MM.1S (cell line): ENCODE data around the gene MEF2C.

Experiments used
- DNase-seq: peaks from one replicate; pipeline ENCODE4 v3.0.0-alpha.2; 2015
- H2AFZ ChIP-seq: fragments of 300-600 bp; sonication (generic); 2 replicates; pipeline ENCODE4 v1.6.0; 2016; ENCODE audit warnings: antibody characterized with exemption, low read length
- H3F3A ChIP-seq: fragments of 300-600 bp; sonication (generic); 2 replicates; pipeline ENCODE4 v1.6.1; 2016; ENCODE audit warnings: mild to moderate bottlenecking, antibody characterized with exemption, low read length, moderate library complexity, mixed read lengths; ENCODE audit not compliant: insufficient read depth
- H3K27ac ChIP-seq: fragments of 300-600 bp; sonication (generic); 2 replicates; pipeline ENCODE4 v1.5.1; 2016; ENCODE audit warnings: mild to moderate bottlenecking, low read length
- H3K27me3 ChIP-seq: fragments of 300-600 bp; sonication (generic); replicated peaks from 2 replicates; pipeline ENCODE4 v1.6.0; 2016; ENCODE audit warnings: low read length; ENCODE audit not compliant: insufficient read depth
- H3K36me3 ChIP-seq: fragments of 300-600 bp; sonication (generic); replicated peaks from 2 replicates; pipeline ENCODE4 v1.6.1; 2016; ENCODE audit warnings: mild to moderate bottlenecking, low read length, mixed read lengths; ENCODE audit not compliant: insufficient read depth
- H3K4me1 ChIP-seq: fragments of 300-600 bp; sonication (generic); 2 replicates; pipeline ENCODE4 v1.6.1; 2016; ENCODE audit warnings: low read length, mixed read lengths
- H3K4me2 ChIP-seq: fragments of 300-600 bp; sonication (generic); 2 replicates; pipeline ENCODE4 v1.6.0; 2016; ENCODE audit warnings: low read depth, low read length
- H3K4me3 ChIP-seq: fragments of 300-600 bp; sonication (generic); 2 replicates; pipeline ENCODE4 v1.5.1; 2016; ENCODE audit warnings: low read length, mixed read lengths
- H3K79me2 ChIP-seq: fragments of 300-600 bp; sonication (generic); 2 replicates; pipeline ENCODE4 v1.6.1; 2016; ENCODE audit warnings: mixed run types, low read length, mixed read lengths
- H3K9ac ChIP-seq: fragments of 300-600 bp; sonication (generic); 2 replicates; pipeline ENCODE4 v1.6.1; 2016; ENCODE audit warnings: low read length, mixed read lengths
- H3K9me2 ChIP-seq: fragments of 300-600 bp; sonication (generic); replicated peaks from 2 replicates; pipeline ENCODE4 v1.6.1; 2016; ENCODE audit warnings: mild to moderate bottlenecking, low read length, mixed read lengths; ENCODE audit not compliant: insufficient read depth
- H3K9me3 ChIP-seq: fragments of 300-600 bp; sonication (generic); replicated peaks from 2 replicates; pipeline ENCODE4 v1.6.1; 2016; ENCODE audit warnings: mild to moderate bottlenecking, low read length, mixed read lengths; ENCODE audit not compliant: insufficient read depth
- H4K20me1 ChIP-seq: fragments of 300-600 bp; sonication (generic); 2 replicates; pipeline ENCODE4 v1.6.1; 2016; ENCODE audit warnings: mild to moderate bottlenecking, low read length, moderate library complexity, mixed read lengths; ENCODE audit not compliant: insufficient read depth
- CTCF ChIP-seq: fragments of 300-600 bp; sonication (generic); IDR thresholded peaks from 2 replicates; pipeline ENCODE4 v1.5.1; 2016; ENCODE audit warnings: antibody characterized with exemption, low read length, mixed read lengths
- EZH2 ChIP-seq: fragments of 300-600 bp; sonication (generic); optimal IDR thresholded peaks from 2 replicates; pipeline ENCODE3; 2017; ENCODE audit warnings: low read depth, mild to moderate bottlenecking, antibody characterized with exemption, low read length, mixed read lengths
- EZH2phosphoT487 ChIP-seq: fragments of 300-600 bp; sonication (generic); IDR thresholded peaks from 2 replicates; pipeline ENCODE4 v1.6.1; 2018; ENCODE audit warnings: antibody characterized with exemption, low read length

MEF2C gene

GRCh38 chr5:88829054-88829453, 53.9 kb downstream of the MEF2C start:
- DNase-seq: peak; percentile 62

GRCh38 chr5:88827997-88828396, 55.0 kb downstream of the MEF2C start:
- no peaks in the 10 kb centered on the region for H4K20me1 ChIP-seq
- no peaks in the 10 kb centered on the region for H3K9me3 ChIP-seq
- H3F3A ChIP-seq: peaks cover 83% of the 10 kb centered on the region
- TF ChIP-seq EZH2 (no peak), EZH2phosphoT487 (no peak), CTCF (no peak)
- no peak overlapping the region for H2AFZ ChIP-seq
- H3K4me2 ChIP-seq: peak overlapping the region; percentile 96
- peak overlapping the region; percentile 97 for H3K27ac ChIP-seq
- no peaks in the 10 kb centered on the region for H3K36me3 ChIP-seq
- no peaks in the 10 kb centered on the region for H3K9me2 ChIP-seq
- peak; percentile 38 for DNase-seq
- no peaks in the 10 kb centered on the region for H3K27me3 ChIP-seq
- H3K4me3 ChIP-seq: peak overlapping the region; percentile 52
- peaks cover 99% of the 10 kb centered on the region for H3K79me2 ChIP-seq
- peak overlapping the region; percentile 88 for H3K9ac ChIP-seq
- H3K4me1 ChIP-seq: peaks cover 34% of the 10 kb centered on the region

More at GRCh38 chr5:88829054-88829453, 53.9 kb downstream of the MEF2C start:
- peaks cover 87% of the 10 kb centered on the region for H3F3A ChIP-seq
- peak overlapping the region; percentile 88 for H3K9ac ChIP-seq
- H3K4me3 ChIP-seq: peak overlapping the region; percentile 52
- H3K27ac ChIP-seq: peak overlapping the region; percentile 97
- H3K4me2 ChIP-seq: peak overlapping the region; percentile 96
- H3K36me3 ChIP-seq: no peaks in the 10 kb centered on the region
- TF ChIP-seq CTCF: peak; percentile 51
- TF ChIP-seq EZH2: no peak
- TF ChIP-seq EZH2phosphoT487: no peak
- no peaks in the 10 kb centered on the region for H3K9me2 ChIP-seq
- peaks cover 41% of the 10 kb centered on the region for H3K4me1 ChIP-seq
- H4K20me1 ChIP-seq: no peaks in the 10 kb centered on the region
- H2AFZ ChIP-seq: no peak overlapping the region
- H3K9me3 ChIP-seq: no peaks in the 10 kb centered on the region
- H3K79me2 ChIP-seq: peaks cover 99% of the 10 kb centered on the region
- no peaks in the 10 kb centered on the region for H3K27me3 ChIP-seq

- Histone ChIP-seq H3K4me1 (peaks cover 24% of the 10 kb centered on the region), H3K79me2 (peaks cover 99% of the 10 kb centered on the region), H3K9me3 (no peaks in the 10 kb centered on the region), H3K4me2 (peak overlapping the region; percentile 96), H3F3A (peaks cover 74% of the 10 kb centered on the region), H3K9me2 (no peaks in the 10 kb centered on the region), H4K20me1 (no peaks in the 10 kb centered on the region), H2AFZ (no peak overlapping the region), H3K4me3 (peak overlapping the region; percentile 71), H3K27me3 (no peaks in the 10 kb centered on the region), H3K36me3 (no peaks in the 10 kb centered on the region; the same call in 1 of the 2 replicates), H3K9ac (peak overlapping the region; percentile 88), H3K27ac (peak overlapping the region; percentile 97)
- no peak for TF ChIP-seq EZH2phosphoT487
- TF ChIP-seq CTCF: no peak
- no peak for TF ChIP-seq EZH2
- peak; percentile 85 for DNase-seq
Observed at GRCh38 chr5:88826646-88827585, 56.1 kb downstream of the MEF2C start.
